Astrocyte of the spinal cord (primary cell): ENCODE results near the gene HP1BP3.

Source experiments
- DNase-seq: peaks from one replicate; pipeline ENCODE4 v3.0.0; 2011; ENCODE audit warnings: low read depth, low spot score
- H3K4me3 ChIP-seq: 2 replicates; pipeline ENCODE4 v1.5.1; 2011; ENCODE audit warnings: low read depth, mild to moderate bottlenecking, low read length, moderate library complexity
- CTCF ChIP-seq: IDR thresholded peaks from 2 replicates; pipeline ENCODE4 v1.5.1; 2012; ENCODE audit warnings: low read depth, mild to moderate bottlenecking, low read length, inconsistent platforms
- in situ Hi-C: cut with HindIII; loops from 2 replicates; pipeline ENCODE4 v1.10.0; 2017; ENCODE audit warnings: low sequenced_read_pairs

Gene HP1BP3

GRCh38 chr1:20729155-20729931 is 57.8 kb downstream of the HP1BP3 start:
- no peak for TF ChIP-seq CTCF
- DNase-seq: no peak
- in situ Hi-C loops: no loop called here
- H3K4me3 ChIP-seq: no peak overlapping the region

GRCh38 chr1:20728371-20729154 is 58.5 kb downstream of the HP1BP3 start:
- H3K4me3 ChIP-seq: no peak overlapping the region
- in situ Hi-C loops: no loop called here
- no peak for DNase-seq
- TF ChIP-seq CTCF: no peak

- in situ Hi-C loops: no loop called here
- no peak for DNase-seq
- no peak overlapping the region for H3K4me3 ChIP-seq
- peak; percentile 30 for TF ChIP-seq CTCF
These were observed 59.3 kb downstream of the HP1BP3 start for GRCh38 chr1:20727746-20728316.

DNA sequence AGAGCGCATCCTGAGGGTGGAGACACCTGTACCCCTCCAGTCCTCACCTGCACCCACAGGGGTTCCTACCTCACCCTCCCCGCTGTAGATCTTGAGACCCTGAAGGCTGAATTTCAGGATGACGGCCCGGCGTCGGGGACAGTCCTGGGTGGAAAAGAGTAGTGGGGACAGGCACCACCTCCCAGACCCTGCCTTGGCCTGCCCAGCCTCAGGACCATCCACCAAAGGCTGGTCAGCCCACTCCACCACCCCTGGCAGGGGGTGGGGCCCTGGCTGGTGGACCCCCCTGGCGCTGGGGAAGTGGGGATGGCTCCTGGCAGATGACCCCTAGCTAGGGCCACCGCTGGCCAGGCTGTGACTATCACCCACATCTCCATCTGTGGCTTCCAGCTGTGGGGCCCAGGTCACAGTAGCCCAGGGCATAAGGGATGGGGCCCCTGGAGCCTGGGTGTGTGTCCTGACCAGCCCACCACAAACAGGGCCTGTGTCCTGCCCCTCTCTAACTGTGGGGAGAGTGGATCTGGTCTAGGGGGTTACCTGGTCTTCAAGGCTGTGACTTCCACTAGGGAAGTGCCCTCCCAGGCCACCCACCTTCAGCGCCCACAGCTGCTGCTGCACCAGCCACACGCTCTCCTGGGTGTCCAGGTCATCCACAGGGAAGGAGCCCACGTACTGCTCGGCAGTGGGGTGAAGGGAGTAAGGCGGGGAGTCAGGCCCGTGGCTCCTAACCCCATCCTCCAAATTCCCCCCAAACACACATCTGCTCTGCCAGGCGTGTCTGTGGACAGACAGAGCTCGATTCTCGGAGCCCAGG is 60.0 kb downstream of the HP1BP3 start:
- no peak for TF ChIP-seq CTCF
- no peak for DNase-seq
- no peak overlapping the region for H3K4me3 ChIP-seq
- in situ Hi-C loops: no loop called here

DNA sequence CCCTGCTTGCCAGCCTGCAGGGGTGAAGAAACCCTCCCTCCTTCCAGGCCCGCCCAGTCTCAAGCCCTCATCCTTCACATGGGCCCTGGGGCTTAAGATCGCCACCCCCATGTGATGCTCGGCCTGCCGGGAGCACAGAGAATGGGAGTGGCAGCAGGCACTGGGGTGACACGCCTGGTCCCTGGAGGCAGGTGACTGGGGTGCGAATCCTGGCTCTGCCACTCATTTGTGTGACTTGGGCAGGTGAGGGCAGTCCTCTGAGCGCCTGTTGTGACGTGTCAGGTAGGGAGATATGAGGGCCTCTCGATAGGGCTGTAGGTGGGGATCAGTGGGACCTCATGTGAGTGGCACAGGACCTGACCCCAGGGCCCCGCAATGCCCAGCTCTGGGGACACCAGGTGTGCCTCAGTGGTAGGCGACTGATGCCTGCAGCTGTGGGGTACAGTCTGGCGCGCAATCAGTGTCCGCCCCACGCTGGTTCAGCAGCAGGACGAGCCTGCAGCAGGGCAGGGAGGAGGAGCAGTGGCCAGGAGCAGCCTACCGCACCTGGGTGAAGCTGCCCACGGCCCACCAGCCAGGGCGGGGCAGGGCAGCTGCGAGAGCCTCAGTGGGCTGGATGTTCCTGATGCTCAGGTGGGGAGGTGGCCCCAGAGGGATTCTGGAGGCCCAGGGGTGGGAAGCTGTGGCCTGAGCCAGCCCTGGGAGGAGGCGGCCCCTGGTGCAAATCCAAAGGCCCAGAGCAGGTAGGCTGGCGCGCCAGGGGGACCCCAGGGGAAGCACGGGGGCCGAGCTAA is 60.8 kb downstream of the HP1BP3 start:
- TF ChIP-seq CTCF: no peak

More for the DNA sequence above, 60.8 kb downstream of the HP1BP3 start:
- DNase-seq: no peak
- in situ Hi-C loops: no loop called here
- no peak overlapping the region for H3K4me3 ChIP-seq
